A549 treated with Hydrocortisone at 1 μM for 4 hours (cell line): ENCODE measurements around the gene MORF4L1. TPM values are rescaled to one million over a fixed set of nuclear protein-coding genes. Genes with fewer than 3 reads are reported as not detected.

Experiments used
- total RNA-seq: library from RNA; stranded (reverse); fragments of 200-300 nt; extraction: Qiagen RNA extraction; gene quantifications from 5 replicates; pipeline ENCODE4 v1.2.3, GENCODE V29; 2022

Gene MORF4L1, protein sequence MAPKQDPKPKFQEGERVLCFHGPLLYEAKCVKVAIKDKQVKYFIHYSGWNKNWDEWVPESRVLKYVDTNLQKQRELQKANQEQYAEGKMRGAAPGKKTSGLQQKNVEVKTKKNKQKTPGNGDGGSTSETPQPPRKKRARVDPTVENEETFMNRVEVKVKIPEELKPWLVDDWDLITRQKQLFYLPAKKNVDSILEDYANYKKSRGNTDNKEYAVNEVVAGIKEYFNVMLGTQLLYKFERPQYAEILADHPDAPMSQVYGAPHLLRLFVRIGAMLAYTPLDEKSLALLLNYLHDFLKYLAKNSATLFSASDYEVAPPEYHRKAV
- 343 to 671 TPM (median 381 TPM) in 5 replicates for total RNA-seq

DNA sequence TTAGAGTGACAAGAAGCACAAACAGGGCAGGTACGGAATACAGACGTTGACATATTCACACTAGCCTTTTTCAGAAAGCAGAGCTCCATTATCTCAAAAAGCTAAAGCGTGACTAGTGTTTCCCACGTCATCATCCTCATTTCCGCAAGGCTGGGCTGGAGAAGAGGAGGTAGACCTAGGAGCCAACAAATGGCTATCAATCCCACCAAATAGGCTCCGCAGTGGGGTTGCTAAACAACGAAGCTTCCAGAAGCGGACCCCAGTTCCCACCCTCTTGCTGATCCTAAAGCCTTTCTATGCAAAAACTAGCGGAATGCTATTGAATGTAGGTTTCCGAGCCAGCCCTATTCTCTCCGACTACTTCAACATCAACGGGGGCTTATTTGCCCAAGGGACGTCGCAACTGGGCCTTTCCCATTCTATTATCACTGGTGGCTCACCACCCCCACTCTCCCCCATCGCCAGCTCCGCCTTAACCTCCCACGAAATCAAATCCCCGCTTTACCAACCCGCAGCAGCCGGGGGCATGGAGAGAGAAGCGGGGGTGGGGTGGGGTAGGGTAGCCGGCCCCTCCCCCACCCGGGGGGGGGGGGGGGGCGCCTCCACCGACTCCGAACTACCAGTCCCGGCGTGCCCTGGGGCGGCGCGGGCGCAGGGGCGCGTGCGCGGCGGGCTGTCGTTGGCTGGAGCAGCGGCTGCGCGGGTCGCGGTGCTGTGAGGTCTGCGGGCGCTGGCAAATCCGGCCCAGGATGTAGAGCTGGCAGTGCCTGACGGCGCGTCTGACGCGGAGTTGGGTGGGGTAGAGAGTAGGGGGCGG, at the start of gene MORF4L1:
MORF4L1 (plus strand) TSS at position 736 of the 817 bp plus-strand sequence. CDS start 128 bp downstream, outside the sequence.

DNA sequence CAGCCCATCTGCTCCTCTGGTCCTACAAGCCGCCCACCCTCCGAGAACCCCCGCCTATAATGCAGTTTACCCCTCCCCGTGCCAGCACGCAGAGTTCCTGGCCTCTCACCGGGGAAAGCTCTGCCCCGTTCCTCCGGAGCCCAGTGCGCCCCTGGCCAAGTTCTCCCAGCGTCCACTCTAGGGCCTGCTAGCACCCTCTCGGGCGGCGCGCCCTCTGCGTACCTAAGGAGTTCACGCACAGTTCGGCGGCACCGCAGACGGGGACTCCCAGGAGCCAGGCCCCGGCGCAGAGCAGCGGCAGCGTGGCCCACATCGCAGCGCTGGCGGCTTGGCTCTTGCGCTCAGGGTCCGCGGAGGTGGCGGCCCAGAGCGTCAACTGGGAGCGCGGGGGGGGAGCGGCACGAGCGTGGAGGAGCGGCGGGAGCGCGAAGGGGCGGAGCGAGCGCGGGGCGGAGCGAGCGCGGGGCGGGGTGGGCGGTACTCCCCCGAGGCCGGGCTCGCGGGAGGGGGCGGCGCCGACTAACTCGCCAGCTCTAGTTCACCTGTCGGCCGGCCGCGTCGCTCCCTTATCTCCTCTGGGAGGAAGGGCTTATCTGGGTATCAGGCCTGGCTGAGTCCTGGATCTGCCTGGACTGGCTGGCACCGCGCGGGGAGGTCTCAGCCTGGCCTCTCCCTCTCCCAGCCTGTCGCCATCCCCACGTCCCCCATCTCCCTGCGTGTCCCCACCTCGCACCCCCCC, 72.1 kb downstream of the MORF4L1 start, which contains the start of gene CTSH:
CTSH (minus strand) TSS at position 378 of the 739 bp plus-strand sequence; CDS start at position 313, 65 bp downstream.

Other genes with a start within 250 kb of the MORF4L1 start
- 0.75 to 1.4 TPM (median 0.89 TPM) in 5 replicates for gene CHRNB4, start 231.7 kb upstream of the MORF4L1 start, total RNA-seq
- gene ADAMTS7, start 61.4 kb upstream of the MORF4L1 start, total RNA-seq = 7.2 to 11.0 TPM (median 8.4 TPM) in 5 replicates
- gene CTSH, start 72.2 kb downstream of the MORF4L1 start, total RNA-seq = 41.7 to 45.7 TPM (median 44.2 TPM) in 5 replicates
- gene RASGRF1, start 217.9 kb downstream of the MORF4L1 start, total RNA-seq = 0.17 to 0.43 TPM (median 0.34 TPM) in 5 replicates